A673 (cell line): Measurements from ENCODE around the gene TTBK2. TPM values are rescaled to one million over a fixed set of nuclear protein-coding genes. Genes with fewer than 3 reads are reported as not detected.

Experiments used
- BruUV-seq: library from RNA; stranded (reverse); fragments of 400-500 nt; replicated peaks from 2 replicates; lab custom pipeline; 2021; lab: Mats Ljungman, UMichigan
- CTCF ChIA-PET: fragments of 300-600 bp; sonication (Branson Sonifier 250); formaldehyde crosslinking; loops from one replicate; lab custom pipeline; 2022; ENCODE audit warnings: antibody characterized with exemption; lab: Charles Lee
- POLR2A ChIA-PET: fragments of 300-600 bp; sonication (Branson Sonifier 250); formaldehyde crosslinking; loops from one replicate; lab custom pipeline; 2022; ENCODE audit warnings: antibody characterized with exemption; ENCODE audit not compliant: low non-redundant PET; lab: Charles Lee
- DNase-seq: peaks from one replicate; pipeline ENCODE4 v3.0.0-alpha.2; 2015; ENCODE audit warnings: low spot score
- H3K27ac ChIP-seq: fragments of 200-600 bp; sonication (generic); 2 replicates; pipeline ENCODE4 v1.5.1; 2016; ENCODE audit warnings: mixed run types, low read depth, mild to moderate bottlenecking, mixed read lengths, antibody characterized with exemption, low read length; ENCODE audit not compliant: poor library complexity, severe bottlenecking
- H3K27me3 ChIP-seq: fragments of 200-600 bp; sonication (generic); replicated peaks from 2 replicates; pipeline ENCODE4 v1.6.1; 2017; ENCODE audit warnings: mixed run types, low read depth, mild to moderate bottlenecking, mixed read lengths, antibody characterized with exemption, low read length; ENCODE audit not compliant: insufficient read depth, poor library complexity
- H3K36me3 ChIP-seq: fragments of 200-600 bp; sonication (generic); 2 replicates; pipeline ENCODE4 v1.6.1; 2016; ENCODE audit warnings: mixed run types, mild to moderate bottlenecking, mixed read lengths, antibody characterized with exemption, low read length; ENCODE audit not compliant: insufficient read depth, poor library complexity, severe bottlenecking
- H3K4me1 ChIP-seq: fragments of 200-600 bp; sonication (generic); 2 replicates; pipeline ENCODE4 v1.6.1; 2017; ENCODE audit warnings: mixed run types, mild to moderate bottlenecking, mixed read lengths, antibody characterized with exemption, low read length; ENCODE audit not compliant: insufficient read depth, poor library complexity, severe bottlenecking
- H3K4me3 ChIP-seq: fragments of 200-600 bp; sonication (generic); 2 replicates; pipeline ENCODE4 v1.5.1; 2016; ENCODE audit warnings: low read depth, mixed run types, mild to moderate bottlenecking, mixed read lengths, low read length; ENCODE audit not compliant: poor library complexity, severe bottlenecking
- H3K9me3 ChIP-seq: fragments of 200-600 bp; sonication (generic); 2 replicates; pipeline ENCODE4 v1.6.1; 2016; ENCODE audit warnings: mixed run types, low read depth, mild to moderate bottlenecking, mixed read lengths, antibody characterized with exemption, low read length; ENCODE audit not compliant: poor library complexity, severe bottlenecking
- CTCF ChIP-seq: fragments of 300-800, 200-600 bp; sonication (generic); conservative IDR thresholded peaks from 2 replicates; pipeline ENCODE4 v1.5.1; 2017; ENCODE audit warnings: low read depth, mild to moderate bottlenecking, antibody characterized with exemption, low read length, moderate library complexity, mixed read lengths
- EZH2 ChIP-seq: fragments of 200-600 bp; sonication (generic); IDR thresholded peaks from 2 replicates; pipeline ENCODE4 v1.6.1; 2017; ENCODE audit warnings: borderline replicate concordance, low read depth, mild to moderate bottlenecking, mixed read lengths, antibody characterized with exemption, low read length; ENCODE audit not compliant: poor library complexity, severe bottlenecking
- intact Hi-C: fragments of 100-400 bp; cut with micrococcal nuclease; formaldehyde crosslinking; loops from one replicate; pipeline ENCODE4 v1.10.0; 2022; ENCODE audit not compliant: unreplicated experiment
- total RNA-seq: library from RNA; stranded (reverse); gene quantifications from 2 replicates; pipeline ENCODE4 v1.2.3, GENCODE V29; 2021

Gene TTBK2
- total RNA-seq, 1 experiment from 2014 or later, result 15.8 TPM

DNA sequence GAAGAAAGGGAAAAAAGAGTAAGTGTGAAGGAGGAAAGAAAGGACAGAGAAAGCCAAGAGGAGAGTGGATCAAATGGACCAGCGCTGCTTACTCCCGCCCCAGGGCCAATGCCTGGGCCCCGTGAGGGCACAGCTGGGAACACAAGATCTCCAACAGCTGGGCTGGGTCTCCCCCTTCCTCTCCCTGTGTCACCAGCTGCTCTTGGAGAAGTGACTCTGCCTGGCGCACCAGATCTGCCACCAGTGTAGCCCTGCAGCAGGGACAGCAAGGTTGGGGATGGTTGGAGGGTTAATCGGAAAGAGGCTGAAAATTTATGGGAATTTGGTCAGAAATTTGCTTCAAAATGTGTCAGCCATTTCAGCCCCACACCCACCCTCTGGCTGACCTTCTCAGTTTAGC lies 192.0 kb downstream of the TTBK2 start:
- H3K4me1 ChIP-seq, result no peaks in the 10 kb centered on the region
- CTCF ChIA-PET, result no interaction called here
- H3K4me3 ChIP-seq, result no peak overlapping the region
- H3K27me3 ChIP-seq, result no peaks in the 10 kb centered on the region
- no peak for TF ChIP-seq CTCF
- no peak for TF ChIP-seq EZH2
- BruUV-seq, result no TSS peak
- DNase-seq, result no peak
- intact Hi-C loops, result no loop called here
- no peaks in the 10 kb centered on the region for H3K9me3 ChIP-seq
- H3K36me3 ChIP-seq, result peaks cover 86% of the 10 kb centered on the region
- H3K27ac ChIP-seq, result no peak overlapping the region
- POLR2A ChIA-PET, result no interaction called here

DNA sequence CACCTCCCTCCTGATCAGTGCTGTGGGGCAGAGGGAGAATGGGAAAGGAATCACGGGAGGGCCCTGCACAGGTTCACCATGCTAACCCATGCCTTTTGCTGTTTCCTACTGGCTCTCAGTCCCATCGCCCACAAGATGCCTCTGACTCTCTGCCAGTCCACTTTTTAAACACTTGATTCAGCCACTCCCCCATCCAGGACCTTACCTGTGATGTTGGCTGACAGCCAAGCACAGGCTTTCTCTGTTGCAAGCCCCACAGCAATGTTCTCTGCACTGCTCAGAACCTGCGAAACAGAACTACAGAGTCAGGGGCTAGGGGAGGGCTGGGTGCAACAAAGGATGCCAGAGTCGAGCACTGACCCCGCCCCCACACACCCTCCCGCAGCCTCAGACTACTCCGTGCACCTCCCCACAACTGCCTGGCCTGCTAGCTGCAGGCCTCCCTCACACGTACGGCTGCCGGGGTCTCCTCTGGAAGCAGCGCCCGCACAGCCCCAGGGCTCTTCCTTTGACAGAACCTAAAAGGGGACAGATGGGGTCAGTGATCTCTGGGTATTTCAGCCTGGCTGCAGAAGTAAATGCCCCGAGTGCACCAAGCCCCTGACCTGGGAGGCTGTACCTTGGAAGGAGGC lies 192.7 kb downstream of the TTBK2 start:
- no peaks in the 10 kb centered on the region for H3K9me3 ChIP-seq
- H3K27ac ChIP-seq, result no peak overlapping the region
- no peak for DNase-seq
- no peak overlapping the region for H3K4me3 ChIP-seq
- TF ChIP-seq CTCF (no peak), EZH2 (no peak)
- H3K4me1 ChIP-seq, result no peaks in the 10 kb centered on the region
- POLR2A ChIA-PET, result no interaction called here
- no TSS peak for BruUV-seq
- H3K36me3 ChIP-seq, result peaks cover 91% of the 10 kb centered on the region
- CTCF ChIA-PET, result no interaction called here
- intact Hi-C loops, result no loop called here
- no peaks in the 10 kb centered on the region for H3K27me3 ChIP-seq

DNA sequence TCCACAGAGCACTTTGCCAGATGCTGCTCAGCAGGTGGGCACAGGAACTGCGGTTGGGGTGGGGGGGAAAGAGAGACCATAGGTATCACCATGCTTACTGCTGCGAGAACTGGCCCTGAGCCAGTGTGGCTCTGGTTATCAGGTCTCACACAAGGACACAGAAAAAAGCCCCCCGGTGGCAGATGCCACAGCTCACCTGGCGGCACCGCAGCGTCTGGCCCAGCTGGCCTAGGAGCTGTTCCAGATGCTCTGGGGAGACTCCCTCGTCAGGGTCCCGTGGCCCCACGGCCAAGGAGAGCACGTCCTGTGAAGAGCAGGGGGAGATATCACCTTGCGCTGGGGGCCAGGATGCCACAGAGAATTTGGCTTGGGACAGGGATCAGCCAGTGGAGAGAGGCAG lies 194.5 kb downstream of the TTBK2 start:
- Histone ChIP-seq H3K9me3 (no peaks in the 10 kb centered on the region), H3K27ac (no peak overlapping the region), H3K4me3 (no peak overlapping the region), H3K36me3 (peaks cover 76% of the 10 kb centered on the region), H3K4me1 (no peaks in the 10 kb centered on the region), H3K27me3 (no peaks in the 10 kb centered on the region)
- intact Hi-C loops, result no loop called here
- no TSS peak for BruUV-seq
- DNase-seq, result no peak
- TF ChIP-seq EZH2 (no peak), CTCF (no peak)
- CTCF ChIA-PET, result no interaction called here
- POLR2A ChIA-PET, result no interaction called here
